Measurements from ENCODE around the gene CDC27. TPM values are rescaled to one million over a fixed set of nuclear protein-coding genes. Genes with fewer than 3 reads are reported as not detected.
"Not testable (repeated sequence)": the region's sequence is repeated elsewhere in the genome, so short reads cannot be mapped to it uniquely, and the experiment has no call there.

The CDC27 gene
- total RNA-seq, 1 donor, result 61.6 TPM

DNA sequence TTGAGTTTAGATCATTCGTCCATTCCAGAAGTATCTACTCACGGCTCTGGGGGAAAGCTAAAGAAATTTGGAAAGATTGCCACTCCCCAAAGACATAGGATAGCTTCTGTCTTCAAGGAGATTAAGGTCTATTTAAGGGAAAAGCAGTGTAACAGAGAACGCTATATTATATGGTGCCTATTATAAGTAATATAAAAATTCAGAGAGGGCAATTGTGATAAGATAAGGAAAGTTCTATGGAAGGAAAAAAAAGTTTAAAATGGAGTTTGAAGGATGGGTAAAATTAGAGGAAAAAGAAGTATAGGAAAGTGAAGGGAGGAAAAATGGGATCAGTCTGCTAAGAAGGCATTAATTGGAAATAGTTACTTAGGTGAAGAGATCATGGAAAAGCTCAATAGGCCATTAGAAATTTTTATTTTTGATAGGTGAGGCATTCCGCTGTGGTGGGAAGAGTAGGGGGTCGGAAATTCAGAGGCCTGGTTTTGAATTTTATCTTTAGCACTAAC, 690 bp upstream of the CDC27 start:
- Histone ChIP-seq H3K27me3 (ENCODE audit: insufficient read depth, low read length) (no peaks in the 10 kb centered on the region), H3K9me3 (ENCODE audit: low read depth, low read length) (no peaks in the 10 kb centered on the region), H3K4me3 (ENCODE audit: low read length) (peak overlapping the region; percentile 73), H3K4me1 (ENCODE audit: insufficient read depth, low read length) (peaks cover 17% of the 10 kb centered on the region)

DNA sequence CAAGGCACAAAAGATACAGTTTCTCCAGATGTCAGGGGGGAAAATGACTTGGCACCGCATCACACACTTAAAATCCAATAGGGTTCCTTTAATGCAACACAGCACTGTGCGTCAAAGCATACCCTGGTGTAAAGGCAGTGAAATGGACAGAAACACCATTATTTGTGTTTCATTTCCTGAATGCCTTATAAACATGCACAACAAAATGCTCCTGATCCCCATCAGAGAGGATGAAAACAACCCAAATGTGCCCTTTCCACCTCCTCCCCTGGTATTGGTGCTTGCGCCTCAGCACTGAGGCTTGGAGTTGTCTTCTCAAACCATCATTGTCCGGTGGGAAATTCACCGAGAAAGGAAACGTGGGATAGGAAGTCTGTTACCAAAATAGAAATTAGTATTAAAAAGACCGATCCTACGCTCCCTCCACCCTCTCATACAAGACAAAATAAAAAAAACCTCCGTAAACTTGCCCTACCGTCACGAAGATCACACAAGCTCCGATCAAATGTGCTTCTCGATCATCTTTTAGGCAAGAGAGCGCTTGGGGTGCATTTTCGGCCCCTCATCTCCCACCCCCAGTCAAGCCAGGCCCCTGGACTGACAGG, 722 bp downstream of the CDC27 start:
- H3K27me3 ChIP-seq (ENCODE audit: insufficient read depth, low read length), result no peaks in the 10 kb centered on the region
- H3K4me3 ChIP-seq (ENCODE audit: low read length), result peak overlapping the region; percentile 73
- no peaks in the 10 kb centered on the region for H3K9me3 ChIP-seq (ENCODE audit: low read depth, low read length)
- H3K4me1 ChIP-seq (ENCODE audit: insufficient read depth, low read length), result peaks cover 21% of the 10 kb centered on the region

GRCh38 chr17:47184681-47185080, 4.4 kb downstream of the CDC27 start:
- H3K4me3 ChIP-seq (ENCODE audit: low read length), result no peak overlapping the region
- no peaks in the 10 kb centered on the region for H3K9me3 ChIP-seq (ENCODE audit: low read depth, low read length)
- H3K4me1 ChIP-seq (ENCODE audit: insufficient read depth, low read length), result peaks cover 21% of the 10 kb centered on the region
- no peaks in the 10 kb centered on the region for H3K27me3 ChIP-seq (ENCODE audit: insufficient read depth, low read length)

GRCh38 chr17:47180988-47181387, 8.1 kb downstream of the CDC27 start:
- not testable (repeated sequence) for H3K27me3 ChIP-seq (ENCODE audit: insufficient read depth, low read length); H3K4me3 ChIP-seq (ENCODE audit: low read length); H3K4me1 ChIP-seq (ENCODE audit: insufficient read depth, low read length); H3K9me3 ChIP-seq (ENCODE audit: low read depth, low read length)

- Histone ChIP-seq H3K4me3 (ENCODE audit: low read length) (no peak overlapping the region), H3K27me3 (ENCODE audit: insufficient read depth, low read length) (no peaks in the 10 kb centered on the region), H3K4me1 (ENCODE audit: insufficient read depth, low read length) (peaks cover 9% of the 10 kb centered on the region), H3K9me3 (ENCODE audit: low read depth, low read length) (no peaks in the 10 kb centered on the region)
These were observed 8.8 kb downstream of the CDC27 start for GRCh38 chr17:47180337-47180736.

DNA sequence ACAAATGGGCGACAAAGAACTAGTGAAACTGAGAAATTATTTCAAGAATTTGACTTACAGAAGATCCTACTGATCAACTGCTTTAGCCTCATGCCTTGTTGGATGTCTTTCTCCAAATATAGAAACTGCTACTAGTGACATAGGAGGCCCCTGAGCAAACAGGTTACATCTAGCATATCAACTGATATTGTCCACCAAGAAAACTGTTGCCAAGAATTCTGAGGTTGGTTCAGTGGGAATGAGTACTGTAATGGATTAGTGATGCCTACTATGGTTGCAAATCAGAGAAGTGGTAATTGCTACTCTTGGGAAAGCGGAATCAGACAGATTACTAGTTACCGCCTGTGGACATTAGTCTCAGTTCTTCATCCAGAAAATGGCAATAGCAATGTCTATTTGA, 10.0 kb downstream of the CDC27 start:
- H3K9me3 ChIP-seq (ENCODE audit: low read depth, low read length), result no peaks in the 10 kb centered on the region
- H3K4me3 ChIP-seq (ENCODE audit: low read length), result no peak overlapping the region

DNA sequence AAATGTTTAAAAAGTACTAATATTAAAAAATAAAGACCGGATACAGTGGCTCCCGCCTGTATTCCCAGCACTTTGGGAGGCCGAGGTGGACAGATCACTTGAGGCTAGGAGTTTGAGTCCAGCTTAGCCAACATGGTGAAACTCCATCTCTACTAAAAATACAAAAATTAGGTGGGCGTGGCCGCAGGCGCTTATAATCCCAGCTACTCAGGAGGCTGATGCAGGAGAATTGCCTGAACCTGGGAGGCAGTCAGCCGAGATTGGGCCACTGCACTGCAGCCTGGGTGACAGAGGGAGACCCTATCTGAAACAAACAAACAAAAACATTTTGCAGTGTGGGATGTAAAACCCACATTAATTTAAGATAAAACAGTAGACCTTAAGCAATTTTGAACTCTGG, 11.8 kb downstream of the CDC27 start:
- Histone ChIP-seq H3K4me3 (ENCODE audit: low read length) (no peak overlapping the region), H3K9me3 (ENCODE audit: low read depth, low read length) (no peaks in the 10 kb centered on the region), H3K27me3 (ENCODE audit: insufficient read depth, low read length) (no peaks in the 10 kb centered on the region), H3K4me1 (ENCODE audit: insufficient read depth, low read length) (peaks cover 6% of the 10 kb centered on the region)

More for the DNA sequence above, 10.0 kb downstream of the CDC27 start:
- peaks cover 6% of the 10 kb centered on the region for H3K4me1 ChIP-seq (ENCODE audit: insufficient read depth, low read length)
- H3K27me3 ChIP-seq (ENCODE audit: insufficient read depth, low read length), result no peaks in the 10 kb centered on the region

DNA sequence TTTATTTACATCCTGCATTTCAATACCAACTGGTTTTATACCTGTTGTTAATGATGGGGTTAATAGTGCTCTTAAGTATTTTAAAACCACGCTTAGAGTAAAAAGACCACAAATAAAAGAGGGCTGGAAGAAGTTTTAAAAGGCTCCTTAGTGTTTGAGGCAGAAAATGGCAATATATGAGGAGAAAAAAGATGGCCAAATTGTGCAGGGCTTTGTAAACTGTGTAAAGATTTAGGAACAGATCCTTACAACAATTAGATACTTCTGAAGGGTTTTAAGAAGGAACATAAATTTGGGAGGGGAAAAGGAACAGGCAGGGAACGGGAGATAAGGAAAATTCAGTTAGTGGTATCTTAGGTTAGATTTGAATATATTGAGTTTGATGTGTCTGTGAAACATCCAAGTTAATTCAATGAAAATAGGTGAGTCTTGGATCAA, 12.7 kb downstream of the CDC27 start:
- Histone ChIP-seq H3K4me1 (ENCODE audit: insufficient read depth, low read length) (peaks cover 6% of the 10 kb centered on the region), H3K4me3 (ENCODE audit: low read length) (no peak overlapping the region), H3K9me3 (ENCODE audit: low read depth, low read length) (no peaks in the 10 kb centered on the region), H3K27me3 (ENCODE audit: insufficient read depth, low read length) (no peaks in the 10 kb centered on the region)

- not testable (repeated sequence) for H3K27me3 ChIP-seq (ENCODE audit: insufficient read depth, low read length); H3K4me1 ChIP-seq (ENCODE audit: insufficient read depth, low read length); H3K4me3 ChIP-seq (ENCODE audit: low read length); H3K9me3 ChIP-seq (ENCODE audit: low read depth, low read length)
These were observed 14.3 kb downstream of the CDC27 start for GRCh38 chr17:47174823-47175222.

DNA sequence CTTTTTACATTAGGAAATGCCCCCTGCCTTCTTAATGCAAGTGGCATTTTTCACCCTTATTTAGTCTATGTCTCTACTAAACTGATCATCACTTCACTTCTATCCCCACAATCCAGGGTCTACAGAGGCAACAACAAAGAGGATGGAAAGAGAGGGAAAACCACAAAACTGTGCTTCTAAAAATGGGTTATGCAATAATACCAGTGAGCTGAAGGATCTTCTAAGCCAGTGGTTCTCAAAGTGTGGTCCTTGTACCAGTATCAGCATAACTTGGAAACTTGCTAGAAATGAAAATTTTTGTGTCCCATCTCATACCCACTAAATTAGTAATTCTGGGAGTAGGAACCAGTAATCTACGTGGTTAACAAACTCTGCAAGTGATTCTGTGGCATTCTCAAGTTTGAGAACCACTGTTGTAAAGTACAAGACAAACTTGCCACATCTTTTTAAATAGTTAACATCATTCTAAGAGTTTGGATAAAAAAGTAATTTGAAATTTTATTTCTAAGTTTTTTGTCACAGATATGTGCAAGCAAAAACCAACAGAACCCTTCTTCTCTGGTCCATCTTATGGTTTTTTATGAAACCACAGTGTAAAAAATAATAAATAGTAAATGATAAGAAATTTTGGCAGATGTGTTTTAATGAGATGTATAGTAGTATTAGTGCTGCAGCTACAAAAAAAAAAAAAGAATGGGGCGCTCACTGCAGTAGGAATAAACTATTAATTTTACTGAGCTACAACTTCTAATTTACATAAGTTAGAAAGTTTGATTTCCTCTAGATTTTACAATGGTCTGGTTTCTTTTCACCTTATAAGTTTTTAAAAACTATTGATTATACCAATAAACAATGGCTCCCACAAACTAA, 16.2 kb downstream of the CDC27 start:
- H3K4me3 ChIP-seq (ENCODE audit: low read length), result no peak overlapping the region
- H3K27me3 ChIP-seq (ENCODE audit: insufficient read depth, low read length), result no peaks in the 10 kb centered on the region
- no peaks in the 10 kb centered on the region for H3K9me3 ChIP-seq (ENCODE audit: low read depth, low read length)
- peaks cover 6% of the 10 kb centered on the region for H3K4me1 ChIP-seq (ENCODE audit: insufficient read depth, low read length)

GRCh38 chr17:47170710-47171109, 18.4 kb downstream of the CDC27 start:
- Histone ChIP-seq H3K27me3 (ENCODE audit: insufficient read depth, low read length) (no peaks in the 10 kb centered on the region), H3K4me3 (ENCODE audit: low read length) (no peak overlapping the region), H3K9me3 (ENCODE audit: low read depth, low read length) (no peaks in the 10 kb centered on the region), H3K4me1 (ENCODE audit: insufficient read depth, low read length) (peaks cover 6% of the 10 kb centered on the region)

- not testable (repeated sequence) for H3K9me3 ChIP-seq (ENCODE audit: low read depth, low read length); H3K4me1 ChIP-seq (ENCODE audit: insufficient read depth, low read length); H3K4me3 ChIP-seq (ENCODE audit: low read length); H3K27me3 ChIP-seq (ENCODE audit: insufficient read depth, low read length)
These were observed 20.2 kb downstream of the CDC27 start for GRCh38 chr17:47168896-47169295.

GRCh38 chr17:47166854-47167253, 22.2 kb downstream of the CDC27 start:
- not testable (repeated sequence) for H3K4me3 ChIP-seq (ENCODE audit: low read length); H3K27me3 ChIP-seq (ENCODE audit: insufficient read depth, low read length); H3K9me3 ChIP-seq (ENCODE audit: low read depth, low read length); H3K4me1 ChIP-seq (ENCODE audit: insufficient read depth, low read length)

DNA sequence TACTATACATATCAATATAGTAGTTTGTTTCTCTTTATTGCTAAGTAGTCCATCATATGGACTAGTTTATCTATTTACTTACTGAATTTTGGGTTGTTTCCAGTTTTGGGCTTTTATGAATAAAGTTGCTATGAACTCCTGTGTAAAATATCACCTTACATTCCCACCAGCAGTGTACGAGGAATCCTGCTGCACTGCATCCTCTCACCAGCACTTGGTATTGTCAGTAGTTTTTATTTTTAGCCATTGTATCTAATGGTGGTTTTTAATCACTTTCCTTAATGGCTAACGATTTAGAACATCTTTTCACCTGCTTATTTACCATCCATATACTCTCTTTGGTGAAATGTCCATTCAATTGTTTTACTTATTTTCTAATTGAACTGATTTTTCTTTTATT, 24.0 kb downstream of the CDC27 start:
- Histone ChIP-seq H3K9me3 (ENCODE audit: low read depth, low read length) (no peaks in the 10 kb centered on the region), H3K4me3 (ENCODE audit: low read length) (no peak overlapping the region), H3K4me1 (ENCODE audit: insufficient read depth, low read length) (no peaks in the 10 kb centered on the region), H3K27me3 (ENCODE audit: insufficient read depth, low read length) (no peaks in the 10 kb centered on the region)

DNA sequence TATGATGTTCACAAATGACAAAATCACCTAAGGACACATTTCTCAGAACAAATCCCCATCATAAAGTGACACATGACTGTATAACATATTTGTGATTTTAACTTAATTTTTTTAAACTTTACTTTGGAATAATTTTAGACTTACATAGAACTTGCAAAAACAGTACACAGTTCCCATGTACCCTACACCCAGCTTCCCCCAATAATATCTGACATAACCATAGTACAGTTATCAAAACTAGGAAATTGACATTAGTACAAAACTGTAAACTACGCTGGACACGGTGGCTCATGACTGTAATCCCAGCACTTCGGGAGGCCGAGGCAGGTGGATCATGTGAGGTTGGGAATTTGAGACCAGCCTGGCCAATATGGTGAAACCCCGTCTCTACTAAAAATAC, 24.8 kb downstream of the CDC27 start:
- H3K4me1 ChIP-seq (ENCODE audit: insufficient read depth, low read length), result no peaks in the 10 kb centered on the region
- H3K4me3 ChIP-seq (ENCODE audit: low read length), result no peak overlapping the region

More for the DNA sequence above, 24.8 kb downstream of the CDC27 start:
- no peaks in the 10 kb centered on the region for H3K27me3 ChIP-seq (ENCODE audit: insufficient read depth, low read length)
- H3K9me3 ChIP-seq (ENCODE audit: low read depth, low read length), result no peaks in the 10 kb centered on the region
